HG03139 (cell line): ENCODE measurements around the gene MPP3.
"Not testable (repeated sequence)": the region's sequence is repeated elsewhere in the genome, so short reads cannot be mapped to it uniquely, and the experiment has no call there.

Source experiments
- ATAC-seq: cut with Tn5 transposase; IDR thresholded peaks from one replicate; pipeline ENCODE4 v1.9.1; 2021; ENCODE audit not compliant: unreplicated experiment

MPP3 gene

GRCh38 chr17:43832976-43833829, at the start of gene MPP3:
TSS of gene MPP3 (minus strand) at chr17:43833146. CDS start at chr17:43831906, 1,240 bp downstream.
- no peak for ATAC-seq

GRCh38 chr17:43881758-43882505, 49.0 kb upstream of the MPP3 start:
- no peak for ATAC-seq

GRCh38 chr17:43881181-43881580, 48.2 kb upstream of the MPP3 start:
- no peak for ATAC-seq

- ATAC-seq = no peak
Observed at GRCh38 chr17:43880420-43880991, 47.6 kb upstream of the MPP3 start.

- no peak for ATAC-seq
Observed at GRCh38 chr17:43879723-43880419, 46.9 kb upstream of the MPP3 start.

- no peak for ATAC-seq
Observed at GRCh38 chr17:43878260-43879175, 45.6 kb upstream of the MPP3 start.

GRCh38 chr17:43877451-43878155, 44.7 kb upstream of the MPP3 start:
- ATAC-seq = no peak

- ATAC-seq = no peak
Observed at GRCh38 chr17:43877031-43877430, 44.1 kb upstream of the MPP3 start.

- ATAC-seq = no peak
Observed at GRCh38 chr17:43875476-43876147, 42.7 kb upstream of the MPP3 start.

- no peak for ATAC-seq
Observed at GRCh38 chr17:43874293-43874692, 41.3 kb upstream of the MPP3 start.

- no peak for ATAC-seq
Observed at GRCh38 chr17:43873815-43874214, 40.9 kb upstream of the MPP3 start.

GRCh38 chr17:43873091-43873490, 40.1 kb upstream of the MPP3 start:
- no peak for ATAC-seq

GRCh38 chr17:43871946-43872690, 39.2 kb upstream of the MPP3 start:
- no peak for ATAC-seq

GRCh38 chr17:43869031-43869430, 36.1 kb upstream of the MPP3 start:
- ATAC-seq = not testable (repeated sequence)

GRCh38 chr17:43868226-43868994, 35.5 kb upstream of the MPP3 start:
- ATAC-seq = no peak

GRCh38 chr17:43864161-43864984, 31.4 kb upstream of the MPP3 start:
- ATAC-seq = no peak

- no peak for ATAC-seq
Observed at GRCh38 chr17:43861960-43862359, 29.0 kb upstream of the MPP3 start.
